ENCODE measurements around the gene MED20. TPM values are rescaled to one million over a fixed set of nuclear protein-coding genes. Genes with fewer than 3 reads are reported as not detected.
"Not testable (repeated sequence)": the region's sequence is repeated elsewhere in the genome, so short reads cannot be mapped to it uniquely, and the experiment has no call there.

The MED20 gene
- total and polyA plus RNA-seq, 3 donors from 2014 or later, result 15.9 to 25.1 (median 25.1) TPM

- Histone ChIP-seq H3K9me3 (no peaks in the 10 kb centered on the region), H3K4me3 (no peak overlapping the region), H3K36me3 (ENCODE audit: low read depth, missing control alignments) (no peaks in the 10 kb centered on the region), H3K27ac (no peak overlapping the region), H3K4me1 (no peaks in the 10 kb centered on the region), H3K27me3 (no peaks in the 10 kb centered on the region)
- intact Hi-C loops (cut with DNase I; ENCODE audit: low total_unique reads), result no loop called here
- WGBS, 2 donors, result 90% methylated on average over 10 of the region's 10 CpGs
- TF ChIP-seq POLR2A (IDR thresholded peaks at IDR 0.05) (no peak), CTCF (IDR thresholded peaks at IDR 0.05) (no peak)
- no peak for DNase-seq
Observed at GRCh38 chr6:41947581-41948220, 26.8 kb upstream of the MED20 start.

GRCh38 chr6:41943456-41943855 is 22.5 kb upstream of the MED20 start:
- Histone ChIP-seq H3K27me3 (no peaks in the 10 kb centered on the region), H3K4me1 (peaks cover 28% of the 10 kb centered on the region), H3K36me3 (ENCODE audit: low read depth, missing control alignments) (no peaks in the 10 kb centered on the region), H3K9me3 (no peaks in the 10 kb centered on the region), H3K4me3 (no peak overlapping the region), H3K27ac (no peak overlapping the region)
- TF ChIP-seq CTCF (IDR thresholded peaks at IDR 0.05) (no peak), POLR2A (IDR thresholded peaks at IDR 0.05) (no peak)
- intact Hi-C loops (cut with DNase I; ENCODE audit: low total_unique reads), result no loop called here
- no peak for DNase-seq

GRCh38 chr6:41942882-41943281 is 21.9 kb upstream of the MED20 start:
- H3K4me1 ChIP-seq, result peaks cover 33% of the 10 kb centered on the region
- DNase-seq; H3K36me3 ChIP-seq (ENCODE audit: low read depth, missing control alignments); H3K4me3 ChIP-seq; H3K9me3 ChIP-seq; H3K27me3 ChIP-seq; H3K27ac ChIP-seq; intact Hi-C loops (cut with DNase I; ENCODE audit: low total_unique reads): not testable (repeated sequence)
- WGBS, 2 donors, result 49 to 69% methylated on average over 14 of the region's 14 CpGs

- intact Hi-C loops (cut with DNase I; ENCODE audit: low total_unique reads), result no loop called here
- peaks cover 36% of the 10 kb centered on the region for H3K4me1 ChIP-seq
- peak overlapping the region in 1 of 2 donors; percentile 29 for H3K27ac ChIP-seq
- H3K36me3 ChIP-seq (ENCODE audit: low read depth, missing control alignments), result no peaks in the 10 kb centered on the region
- WGBS, 2 donors, result 16 to 23% methylated on average over 20 of the region's 20 CpGs
- DNase-seq, result no peak
- no peaks in the 10 kb centered on the region for H3K9me3 ChIP-seq
- H3K27me3 ChIP-seq, result no peaks in the 10 kb centered on the region
- TF ChIP-seq CTCF (IDR thresholded peaks at IDR 0.05) (no peak), POLR2A (IDR thresholded peaks at IDR 0.05) (no peak)
- H3K4me3 ChIP-seq, result peak overlapping the region; percentile 70 to 81
Observed at GRCh38 chr6:41942067-41942851, 21.3 kb upstream of the MED20 start.

- Histone ChIP-seq H3K36me3 (ENCODE audit: low read depth, missing control alignments) (no peaks in the 10 kb centered on the region), H3K4me1 (peaks cover 36% of the 10 kb centered on the region), H3K27ac (peak within 1 kb of the TSS; percentile 22 to 76), H3K27me3 (no peaks in the 10 kb centered on the region), H3K4me3 (peak within 1 kb of the TSS; percentile 70 to 81), H3K9me3 (no peaks in the 10 kb centered on the region)
- WGBS, 2 donors, result 0% methylated on average over 5 to 78 of the region's 87 CpGs
- intact Hi-C loops (cut with DNase I; ENCODE audit: low total_unique reads), result no loop called here
- peak; percentile 95 for DNase-seq
- TF ChIP-seq CTCF (IDR thresholded peaks at IDR 0.05) (no peak), POLR2A (IDR thresholded peaks at IDR 0.05) (no peak)
Observed at GRCh38 chr6:41941280-41942066, 20.5 kb upstream of the MED20 start, which contains the start of gene CCND3. CCND3 (minus strand) TSS chr6:41941808; CDS start chr6:41941649, 159 bp downstream.

All from testis (tissue), 3 donors.